ENCODE data around the gene CLDN3.

DNA sequence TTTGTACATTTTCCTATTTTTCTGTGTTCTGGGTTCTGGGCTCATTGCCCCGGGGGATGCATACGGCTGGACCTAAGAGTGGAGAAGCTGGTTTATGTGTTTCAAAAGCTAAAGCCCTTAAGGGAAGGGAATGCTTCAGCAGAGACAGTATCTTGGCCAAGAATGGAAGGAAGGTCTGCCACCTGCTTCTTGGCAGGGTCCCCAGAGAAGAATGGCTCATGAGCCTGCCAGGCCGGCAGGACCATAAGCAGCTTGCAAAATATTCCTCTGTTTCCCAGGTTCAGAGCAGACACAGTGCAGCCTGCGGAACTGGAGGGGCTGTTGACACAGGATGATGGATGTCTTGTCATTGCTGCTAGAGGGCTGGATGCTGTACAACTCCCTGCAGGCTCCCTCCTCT lies 23.7 kb downstream of the CLDN3 start:
- TF ChIP-seq, protein P1, sequence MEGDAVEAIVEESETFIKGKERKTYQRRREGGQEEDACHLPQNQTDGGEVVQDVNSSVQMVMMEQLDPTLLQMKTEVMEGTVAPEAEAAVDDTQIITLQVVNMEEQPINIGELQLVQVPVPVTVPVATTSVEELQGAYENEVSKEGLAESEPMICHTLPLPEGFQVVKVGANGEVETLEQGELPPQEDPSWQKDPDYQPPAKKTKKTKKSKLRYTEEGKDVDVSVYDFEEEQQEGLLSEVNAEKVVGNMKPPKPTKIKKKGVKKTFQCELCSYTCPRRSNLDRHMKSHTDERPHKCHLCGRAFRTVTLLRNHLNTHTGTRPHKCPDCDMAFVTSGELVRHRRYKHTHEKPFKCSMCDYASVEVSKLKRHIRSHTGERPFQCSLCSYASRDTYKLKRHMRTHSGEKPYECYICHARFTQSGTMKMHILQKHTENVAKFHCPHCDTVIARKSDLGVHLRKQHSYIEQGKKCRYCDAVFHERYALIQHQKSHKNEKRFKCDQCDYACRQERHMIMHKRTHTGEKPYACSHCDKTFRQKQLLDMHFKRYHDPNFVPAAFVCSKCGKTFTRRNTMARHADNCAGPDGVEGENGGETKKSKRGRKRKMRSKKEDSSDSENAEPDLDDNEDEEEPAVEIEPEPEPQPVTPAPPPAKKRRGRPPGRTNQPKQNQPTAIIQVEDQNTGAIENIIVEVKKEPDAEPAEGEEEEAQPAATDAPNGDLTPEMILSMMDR (IDR thresholded peaks at IDR 0.05): no peak
- TF ChIP-seq ZFX (IDR thresholded peaks at IDR 0.05; ENCODE audit: borderline replicate concordance): no peak

Measured in 22Rv1 (cell line).